ENCODE results near the gene ALG12. TPM values are rescaled to one million over a fixed set of nuclear protein-coding genes. Genes with fewer than 3 reads are reported as not detected.
A peak's percentile ranks its signal among the peaks of the same experiment; 100 is the strongest.

Gene ALG12
- total and polyA plus RNA-seq, 2 experiments from 2014 or later = 21.9 to 24.4 TPM

- Histone ChIP-seq H3K27me3 (replicated peaks; ENCODE audit: insufficient read depth) (no peaks in the 10 kb centered on the region), H4K20me1 (ENCODE audit: insufficient read depth) (no peaks in the 10 kb centered on the region), H3K27ac (no peak overlapping the region), H3K36me3 (ENCODE audit: low read depth) (no peaks in the 10 kb centered on the region; the same call in 1 of the 2 replicates), H3K4me3 (no peak overlapping the region), H3F3A (ENCODE audit: insufficient read depth) (no peaks in the 10 kb centered on the region), H3K79me2 (ENCODE audit: insufficient read depth) (peaks cover 17% of the 10 kb centered on the region), H3K4me1 (ENCODE audit: insufficient read depth) (peaks cover 3% of the 10 kb centered on the region; the same call in 1 of the 2 replicates), H3K9me2 (ENCODE audit: insufficient read depth) (no peaks in the 10 kb centered on the region), H2AFZ (no peak overlapping the region), H3K9me3 (ENCODE audit: low read depth) (no peaks in the 10 kb centered on the region), H3K9ac (no peak overlapping the region), H3K4me2 (ENCODE audit: unreplicated experiment) (no peak overlapping the region)
- WGBS, 2 experiments (ENCODE audit: low coverage in 1 of 2, low lambda C conversion rate in 2 of 2, missing lambda C conversion rate in 2 of 2) = 97% methylated on average over 18 of the region's 18 CpGs
- in situ Hi-C loops (cut with MboI) = no loop called here
- no peak for DNase-seq
- TF ChIP-seq EZH2phosphoT487 (IDR thresholded peaks at IDR 0.05; ENCODE audit: insufficient read depth, low read depth) = no peak
- no peak for TF ChIP-seq EZH2 (IDR thresholded peaks at IDR 0.05; ENCODE audit: insufficient read depth, poor library complexity, severe bottlenecking)
Observed at GRCh38 chr22:49920859-49921258, 2.6 kb upstream of the ALG12 start.

GRCh38 chr22:49918911-49919881, 958 bp upstream of the ALG12 start:
- WGBS, 2 experiments (ENCODE audit: low coverage in 1 of 2, low lambda C conversion rate in 2 of 2, missing lambda C conversion rate in 2 of 2) = 38 to 55% methylated on average over 32 to 47 of the region's 47 CpGs
- peaks cover 21% of the 10 kb centered on the region for H3K79me2 ChIP-seq (ENCODE audit: insufficient read depth)
- no peaks in the 10 kb centered on the region for H3K9me2 ChIP-seq (ENCODE audit: insufficient read depth)
- H3K27me3 ChIP-seq (replicated peaks; ENCODE audit: insufficient read depth) = no peaks in the 10 kb centered on the region
- no peak for TF ChIP-seq EZH2phosphoT487 (IDR thresholded peaks at IDR 0.05; ENCODE audit: insufficient read depth, low read depth)
- TF ChIP-seq EZH2 (IDR thresholded peaks at IDR 0.05; ENCODE audit: insufficient read depth, poor library complexity, severe bottlenecking) = no peak
- peak overlapping the region; percentile 47 for H2AFZ ChIP-seq
- peak overlapping the region; percentile 92 for H3K9ac ChIP-seq
- H3K4me3 ChIP-seq = peak overlapping the region; percentile 86
- no peaks in the 10 kb centered on the region for H3K36me3 ChIP-seq (ENCODE audit: low read depth)
- no peaks in the 10 kb centered on the region for H3K9me3 ChIP-seq (ENCODE audit: low read depth)
- H3K27ac ChIP-seq = no peak overlapping the region
- H3K4me1 ChIP-seq (ENCODE audit: insufficient read depth) = peaks cover 3% of the 10 kb centered on the region; the same call in 1 of the 2 replicates
- H3F3A ChIP-seq (ENCODE audit: insufficient read depth) = no peaks in the 10 kb centered on the region
- DNase-seq = no peak
- H4K20me1 ChIP-seq (ENCODE audit: insufficient read depth) = no peaks in the 10 kb centered on the region
- in situ Hi-C loops (cut with MboI) = no loop called here
- peak overlapping the region; percentile 65 for H3K4me2 ChIP-seq (ENCODE audit: unreplicated experiment)

- no peak overlapping the region for H2AFZ ChIP-seq
- in situ Hi-C loops (cut with MboI) = no loop called here
Observed at GRCh38 chr22:49916831-49917230, 1.4 kb downstream of the ALG12 start.

GRCh38 chr22:49915610-49916009, 2.6 kb downstream of the ALG12 start:
- Histone ChIP-seq H3K4me2 (ENCODE audit: unreplicated experiment) (no peak overlapping the region), H3K79me2 (ENCODE audit: insufficient read depth) (peaks cover 21% of the 10 kb centered on the region), H2AFZ (no peak overlapping the region), H3K9ac (no peak overlapping the region), H3K27me3 (replicated peaks; ENCODE audit: insufficient read depth) (no peaks in the 10 kb centered on the region), H3K27ac (no peak overlapping the region), H3K9me2 (ENCODE audit: insufficient read depth) (no peaks in the 10 kb centered on the region), H3K36me3 (ENCODE audit: low read depth) (no peaks in the 10 kb centered on the region), H3K9me3 (ENCODE audit: low read depth) (no peaks in the 10 kb centered on the region), H3K4me3 (no peak overlapping the region), H3K4me1 (ENCODE audit: insufficient read depth) (peaks cover 3% of the 10 kb centered on the region; the same call in 1 of the 2 replicates), H3F3A (ENCODE audit: insufficient read depth) (no peaks in the 10 kb centered on the region), H4K20me1 (ENCODE audit: insufficient read depth) (no peaks in the 10 kb centered on the region)
- DNase-seq = no peak
- no peak for TF ChIP-seq EZH2phosphoT487 (IDR thresholded peaks at IDR 0.05; ENCODE audit: insufficient read depth, low read depth)
- TF ChIP-seq EZH2 (IDR thresholded peaks at IDR 0.05; ENCODE audit: insufficient read depth, poor library complexity, severe bottlenecking) = no peak
- WGBS, 2 experiments (ENCODE audit: low coverage in 1 of 2, low lambda C conversion rate in 2 of 2, missing lambda C conversion rate in 2 of 2) = 93 to 95% methylated on average over 12 of the region's 12 CpGs
- in situ Hi-C loops (cut with MboI) = no loop called here

More at GRCh38 chr22:49916831-49917230, 1.4 kb downstream of the ALG12 start:
- no peak overlapping the region for H3K4me3 ChIP-seq
- TF ChIP-seq EZH2phosphoT487 (IDR thresholded peaks at IDR 0.05; ENCODE audit: insufficient read depth, low read depth) = no peak
- TF ChIP-seq EZH2 (IDR thresholded peaks at IDR 0.05; ENCODE audit: insufficient read depth, poor library complexity, severe bottlenecking) = no peak
- 0 out of 2 replicates have a peak overlapping the region, but pooled peaks have one; percentile 92 for H3K9ac ChIP-seq
- H3F3A ChIP-seq (ENCODE audit: insufficient read depth) = no peaks in the 10 kb centered on the region
- H3K9me3 ChIP-seq (ENCODE audit: low read depth) = no peaks in the 10 kb centered on the region
- H3K4me2 ChIP-seq (ENCODE audit: unreplicated experiment) = no peak overlapping the region
- DNase-seq = no peak
- 89 to 92% methylated on average over 11 of the region's 11 CpGs for WGBS, 2 experiments (ENCODE audit: low coverage in 1 of 2, low lambda C conversion rate in 2 of 2, missing lambda C conversion rate in 2 of 2)
- H4K20me1 ChIP-seq (ENCODE audit: insufficient read depth) = no peaks in the 10 kb centered on the region
- no peaks in the 10 kb centered on the region for H3K9me2 ChIP-seq (ENCODE audit: insufficient read depth)
- peaks cover 21% of the 10 kb centered on the region for H3K79me2 ChIP-seq (ENCODE audit: insufficient read depth)
- no peak overlapping the region for H3K27ac ChIP-seq
- H3K36me3 ChIP-seq (ENCODE audit: low read depth) = no peaks in the 10 kb centered on the region
- no peaks in the 10 kb centered on the region for H3K27me3 ChIP-seq (replicated peaks; ENCODE audit: insufficient read depth)
- peaks cover 3% of the 10 kb centered on the region; the same call in 1 of the 2 replicates for H3K4me1 ChIP-seq (ENCODE audit: insufficient read depth)

All from GM23248 (cell line).